Stimulated activated CD4-positive, alpha-beta T cell treated with anti-CD3 and anti-CD28 coated beads, Interleukin-4, amount 100 ng/mL, for 4 hours (primary cell): Measurements from ENCODE around the gene GAS6.
"Not testable (repeated sequence)": the region's sequence is repeated elsewhere in the genome, so short reads cannot be mapped to it uniquely, and the experiment has no call there.

Source experiments
- DNase-seq, 2 experiments: peaks; one replicate each; pipeline ENCODE4 v3.0.0-alpha.2; 2020

GAS6 gene

GRCh38 chr13:113886561-113887112, 22.8 kb upstream of the GAS6 start:
- no peak for DNase-seq

DNA sequence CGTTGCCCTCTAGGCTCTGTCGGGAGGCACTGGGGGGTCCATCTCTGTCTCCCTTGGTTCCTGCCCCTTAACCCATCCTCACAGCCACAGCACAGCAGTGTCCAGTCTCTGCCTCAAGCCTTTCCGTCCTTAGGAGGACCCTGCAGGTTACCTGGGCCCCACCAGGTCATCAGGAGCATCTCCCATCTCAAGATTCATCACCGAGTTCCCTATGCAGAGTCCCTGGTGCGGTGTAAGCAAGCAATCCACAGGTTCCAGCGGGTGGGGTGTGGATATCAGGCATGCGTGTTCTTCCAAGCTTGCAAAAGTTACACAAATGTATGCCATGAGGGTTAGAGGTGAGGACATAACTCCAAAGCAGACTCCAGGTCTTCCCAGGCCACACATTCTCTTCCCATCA, 20.9 kb upstream of the GAS6 start:
- DNase-seq: no peak

GRCh38 chr13:113883921-113884804, 20.3 kb upstream of the GAS6 start:
- no peak for DNase-seq

- no peak for DNase-seq
Measured at GRCh38 chr13:113883314-113883811, 19.5 kb upstream of the GAS6 start.

- DNase-seq: no peak
Measured at GRCh38 chr13:113882716-113883115, 18.8 kb upstream of the GAS6 start.

- no peak for DNase-seq
Measured at GRCh38 chr13:113882267-113882630, 18.4 kb upstream of the GAS6 start.

DNA sequence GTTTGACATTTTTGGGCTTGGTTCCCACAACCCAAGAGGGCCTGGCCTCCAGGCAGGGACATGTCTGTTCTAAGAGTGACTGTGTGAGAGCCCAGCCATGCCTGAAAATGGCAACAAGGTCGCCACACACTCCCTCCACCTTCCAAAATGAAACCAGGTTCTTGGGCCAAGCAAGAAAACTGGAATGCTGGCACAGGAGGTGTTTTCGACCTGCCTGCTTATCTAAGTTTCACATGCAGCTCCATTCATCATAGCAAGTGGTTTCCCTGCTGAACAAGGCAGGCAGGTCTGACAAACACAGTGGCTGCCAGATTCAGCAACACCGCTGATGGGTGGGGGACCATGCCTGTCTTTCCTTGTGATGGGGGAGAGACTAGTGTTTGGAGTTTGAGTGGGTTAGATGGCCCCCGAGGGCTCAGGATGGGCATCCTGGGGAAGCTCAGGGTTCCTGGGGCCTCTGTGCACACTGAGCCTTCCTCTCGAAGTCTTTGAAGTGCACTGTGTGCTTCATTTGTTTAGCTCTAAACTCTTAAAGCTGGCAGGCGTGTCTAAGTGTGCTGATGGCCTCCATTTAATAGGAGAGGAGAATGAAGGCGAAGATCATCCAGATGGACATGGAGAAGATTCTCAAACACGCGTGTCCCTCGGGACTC, 17.9 kb upstream of the GAS6 start:
- no peak for DNase-seq

DNA sequence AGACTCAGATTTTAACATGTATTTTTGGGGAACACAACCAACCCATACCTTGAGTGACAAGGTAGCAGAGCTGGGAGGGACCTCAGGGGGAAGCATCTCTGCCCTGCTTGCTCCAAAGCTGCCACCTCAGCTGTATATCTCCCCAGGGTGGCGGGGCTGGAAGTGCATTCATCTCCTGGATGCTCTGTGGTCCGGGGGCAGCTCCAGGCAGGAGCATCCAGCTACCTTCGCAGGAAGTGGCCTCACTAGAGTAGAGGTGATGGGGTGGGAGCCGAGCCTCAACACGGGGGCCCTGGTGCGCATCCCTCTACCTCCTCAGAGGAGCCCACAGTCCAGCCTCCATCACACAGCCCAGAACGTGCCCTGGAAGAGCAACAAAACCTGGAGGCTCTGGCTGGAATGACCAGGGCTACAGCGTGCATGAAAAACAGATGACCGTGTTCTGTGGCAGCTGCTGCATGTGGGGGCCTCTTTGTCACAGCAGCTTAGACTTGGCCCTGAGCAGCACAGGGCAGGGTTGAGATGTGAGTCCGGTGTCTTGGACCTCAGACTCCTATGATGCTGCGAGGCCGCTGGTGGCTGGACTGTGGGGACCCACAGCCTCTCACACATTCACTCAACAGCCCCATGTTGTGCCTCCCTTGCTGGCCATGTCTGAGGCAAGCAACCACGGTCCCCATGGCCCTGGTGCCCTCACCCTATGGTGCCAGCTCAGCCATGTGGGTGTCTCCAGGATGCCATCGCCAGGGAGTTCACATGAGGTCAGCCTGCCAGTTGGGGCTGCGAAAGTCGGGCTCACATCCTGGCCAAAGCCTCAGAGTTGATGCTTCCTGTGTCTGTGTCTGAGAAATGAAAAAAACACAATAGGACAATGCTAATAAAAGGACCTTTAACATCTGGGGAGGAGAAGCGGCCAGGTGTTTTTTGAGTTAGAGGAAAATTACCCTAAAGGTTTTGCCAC, 17.1 kb upstream of the GAS6 start:
- no peak for DNase-seq

DNA sequence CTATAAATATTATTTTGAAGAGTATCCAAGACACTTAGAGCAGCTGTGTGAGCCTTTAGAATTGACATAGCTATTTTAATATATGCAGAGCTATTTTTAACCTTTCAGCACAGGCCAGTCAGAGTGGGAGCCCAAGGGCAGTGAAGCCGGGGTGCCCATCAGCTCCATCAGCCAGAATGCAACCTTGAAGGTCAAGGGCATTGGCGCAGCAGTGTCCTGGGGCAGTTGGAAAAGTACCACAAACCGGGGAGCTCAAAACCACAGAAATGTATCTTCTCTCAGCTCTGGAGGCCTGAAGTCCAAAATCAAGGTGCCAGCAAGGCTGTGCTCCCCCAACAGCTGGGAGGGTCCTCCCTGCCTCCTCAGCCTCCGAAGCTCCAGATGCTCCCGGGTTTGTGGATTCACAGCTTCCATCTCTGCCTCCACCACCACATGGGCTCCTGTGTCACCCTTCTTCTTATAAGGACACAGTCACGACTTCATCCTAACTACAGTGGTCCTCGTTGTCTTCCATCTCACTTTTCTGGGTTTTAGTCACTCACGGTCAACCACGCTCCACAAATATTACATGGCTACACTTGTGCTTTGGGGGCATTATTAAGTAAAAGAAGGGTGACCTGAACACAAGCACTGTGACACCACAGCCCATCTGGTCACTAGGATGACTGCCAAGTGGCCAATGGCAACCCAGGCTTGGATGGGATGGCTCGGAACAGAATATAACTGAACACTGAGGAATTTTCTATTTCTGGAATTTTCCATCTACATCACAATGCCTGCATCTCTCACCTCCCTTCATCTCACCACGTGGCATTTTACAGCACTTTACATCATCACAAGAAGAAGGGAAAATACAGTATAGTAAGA, 15.9 kb upstream of the GAS6 start:
- no peak for DNase-seq

DNA sequence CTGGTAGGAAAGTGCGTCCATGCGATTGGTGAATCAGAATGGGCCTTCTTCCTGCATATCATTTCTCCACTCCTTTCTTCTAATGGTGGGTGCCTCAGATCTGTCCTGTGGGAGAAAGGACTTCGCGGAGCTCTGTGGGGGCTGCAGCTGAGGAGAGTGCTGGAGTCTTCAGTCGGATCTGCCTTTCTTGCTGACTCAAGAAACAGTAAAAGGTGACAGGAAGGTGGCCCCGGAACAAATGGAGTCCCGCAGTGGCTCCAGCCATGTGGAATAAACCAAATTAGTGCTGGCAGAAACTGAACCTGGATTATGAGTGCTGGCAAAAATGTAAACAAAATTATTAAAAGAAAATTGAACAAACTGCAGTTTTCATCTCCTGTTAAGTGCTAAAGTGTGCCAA, 15.1 kb upstream of the GAS6 start:
- no peak for DNase-seq

- no peak for DNase-seq
Measured at GRCh38 chr13:113877149-113877990, 13.5 kb upstream of the GAS6 start.

DNA sequence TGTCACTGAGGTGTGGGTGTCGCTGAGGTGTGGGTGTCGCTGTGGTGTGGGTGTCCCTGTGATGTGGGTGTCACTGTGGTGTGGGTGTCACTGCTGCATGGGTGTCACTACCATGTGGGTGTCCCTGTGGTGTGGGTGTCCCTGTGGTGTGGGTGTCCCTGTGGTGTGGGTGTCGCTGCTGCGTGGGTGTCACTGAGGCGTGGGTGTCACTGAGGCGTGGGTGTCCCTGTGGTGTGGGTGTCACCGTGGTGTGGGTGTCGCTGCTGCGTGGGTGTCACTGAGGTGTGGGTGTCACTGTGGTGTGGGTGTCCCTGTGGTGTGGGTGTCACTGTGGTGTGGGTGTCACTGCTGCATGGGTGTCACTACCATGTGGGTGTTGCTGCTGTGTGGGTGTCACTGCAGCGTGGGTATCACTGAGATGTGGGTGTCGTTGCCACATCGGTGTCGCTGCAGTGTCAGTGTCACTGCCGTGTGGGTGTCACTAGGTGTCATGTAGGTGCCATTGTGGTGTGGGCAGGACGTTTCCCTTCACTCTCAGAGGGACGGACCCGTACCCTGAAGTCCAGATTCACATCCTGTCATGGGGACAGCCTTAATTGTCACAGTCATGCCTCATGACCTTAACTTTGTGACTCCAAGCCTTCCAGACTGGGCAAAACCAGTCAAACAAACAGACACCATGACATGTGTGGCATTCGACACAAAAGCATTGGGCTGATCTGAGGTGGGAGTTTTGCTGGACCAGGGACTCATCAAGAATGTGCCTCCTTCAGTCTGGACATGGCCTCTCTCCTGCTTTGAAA, 12.7 kb upstream of the GAS6 start:
- no peak for DNase-seq

GRCh38 chr13:113875837-113876281, 12.0 kb upstream of the GAS6 start:
- no peak for DNase-seq

GRCh38 chr13:113875429-113875815, 11.5 kb upstream of the GAS6 start:
- no peak for DNase-seq

DNA sequence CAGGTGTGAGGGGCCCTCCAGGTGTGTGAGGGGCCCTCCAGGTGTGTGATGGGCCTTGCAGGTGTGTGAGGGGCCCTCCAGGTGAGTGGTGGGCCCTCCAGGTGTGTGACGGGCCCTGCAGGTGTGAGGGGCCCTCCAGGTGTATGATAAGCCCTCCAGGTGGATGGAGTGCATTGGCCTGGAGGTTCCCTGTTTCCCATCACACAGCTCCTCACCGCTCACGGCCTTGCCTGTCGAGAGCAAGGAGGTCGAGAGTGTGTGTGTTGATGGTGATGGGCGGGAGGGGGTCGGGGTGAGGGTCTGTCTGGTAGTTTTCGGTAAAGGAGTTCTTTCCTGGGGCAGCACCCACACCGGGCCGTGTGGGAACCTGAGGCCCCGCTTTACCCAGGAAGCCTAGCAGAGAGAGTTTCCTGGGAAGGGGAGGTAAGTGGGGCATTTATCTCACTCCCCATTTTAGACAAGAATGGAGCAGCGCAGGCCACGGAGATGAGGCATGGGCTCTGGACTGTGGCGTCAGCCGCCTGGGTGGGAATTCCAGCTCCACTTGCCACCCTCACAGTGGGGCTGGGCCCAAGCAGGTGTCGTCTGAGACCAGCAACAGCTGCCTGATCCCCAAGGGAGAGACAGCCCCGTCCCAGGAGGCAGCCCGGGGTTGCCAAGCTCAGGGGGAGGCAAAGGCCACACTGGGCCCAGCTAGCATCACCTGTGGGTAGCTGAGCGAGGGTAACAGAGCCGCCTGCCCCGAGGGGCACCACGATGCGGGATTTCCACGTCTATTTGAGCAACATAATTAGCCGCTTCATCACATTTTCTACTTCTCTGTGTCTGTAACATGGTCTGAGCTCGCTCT, 10.9 kb upstream of the GAS6 start:
- DNase-seq: no peak

- no peak for DNase-seq
Measured at GRCh38 chr13:113874177-113874576, 10.3 kb upstream of the GAS6 start.

DNA sequence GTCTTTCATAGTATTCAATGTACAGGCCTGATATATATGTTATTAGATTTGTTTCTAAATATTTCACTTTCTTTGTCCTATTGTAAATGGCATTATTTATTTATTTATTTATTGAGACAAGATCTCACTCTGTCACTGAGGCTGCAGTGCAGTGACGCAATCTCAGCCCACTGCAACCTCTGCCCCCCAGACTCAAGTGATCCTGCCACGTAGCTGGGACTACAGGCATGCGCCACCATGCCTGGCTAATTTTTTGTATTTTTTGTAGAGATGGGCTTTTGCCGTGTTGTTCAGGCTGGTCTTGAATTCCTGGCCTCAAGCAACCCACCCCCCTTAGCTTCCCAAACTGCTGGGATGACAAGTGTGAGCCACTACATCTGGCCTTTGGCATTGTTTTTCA, 5.4 kb upstream of the GAS6 start:
- no peak for DNase-seq

- DNase-seq: not testable (repeated sequence)
Measured at GRCh38 chr13:113867913-113868312, 4.0 kb upstream of the GAS6 start.

DNA sequence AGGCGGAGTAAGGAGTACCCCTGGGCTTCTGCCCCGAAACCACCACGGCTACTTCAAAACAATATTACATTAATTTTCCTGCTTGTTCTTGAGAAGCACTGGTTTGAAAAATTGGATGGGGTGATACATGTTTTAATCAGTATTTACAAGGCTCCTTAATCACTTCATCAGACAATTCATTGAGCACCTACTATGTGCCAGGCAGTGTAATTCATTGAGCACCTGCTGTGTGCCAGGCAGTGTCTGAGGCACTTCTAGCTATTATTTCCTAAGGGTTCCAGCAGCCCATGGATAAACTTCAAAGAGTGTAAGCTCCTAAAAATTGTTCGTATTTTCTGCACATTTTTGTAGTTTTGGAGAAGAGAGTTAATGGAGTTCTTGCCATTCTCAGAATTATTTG, 1.6 kb upstream of the GAS6 start:
- DNase-seq: no peak
